HEK293T (cell line): ENCODE results near the gene IAH1.

Experiments
- BHLHE40 ChIP-seq: fragments of 450-650 bp; IDR thresholded peaks from 2 replicates; pipeline ENCODE4 v1.6.1; 2016; ENCODE audit warnings: mild to moderate bottlenecking, moderate library complexity, borderline replicate concordance
- CTBP1 ChIP-seq: fragments of 450-650 bp; IDR thresholded peaks from 2 replicates; pipeline ENCODE4 v1.6.1; 2016; ENCODE audit warnings: borderline replicate concordance
- SP1 ChIP-seq: fragments of 450-650 bp; IDR thresholded peaks from 2 replicates; pipeline ENCODE4 v1.6.1; 2017
- TF ChIP-seq, protein P1 (sequence below): fragments of 450-650 bp; IDR thresholded peaks from 2 replicates; pipeline ENCODE4 v1.6.1; 2016

DNA sequence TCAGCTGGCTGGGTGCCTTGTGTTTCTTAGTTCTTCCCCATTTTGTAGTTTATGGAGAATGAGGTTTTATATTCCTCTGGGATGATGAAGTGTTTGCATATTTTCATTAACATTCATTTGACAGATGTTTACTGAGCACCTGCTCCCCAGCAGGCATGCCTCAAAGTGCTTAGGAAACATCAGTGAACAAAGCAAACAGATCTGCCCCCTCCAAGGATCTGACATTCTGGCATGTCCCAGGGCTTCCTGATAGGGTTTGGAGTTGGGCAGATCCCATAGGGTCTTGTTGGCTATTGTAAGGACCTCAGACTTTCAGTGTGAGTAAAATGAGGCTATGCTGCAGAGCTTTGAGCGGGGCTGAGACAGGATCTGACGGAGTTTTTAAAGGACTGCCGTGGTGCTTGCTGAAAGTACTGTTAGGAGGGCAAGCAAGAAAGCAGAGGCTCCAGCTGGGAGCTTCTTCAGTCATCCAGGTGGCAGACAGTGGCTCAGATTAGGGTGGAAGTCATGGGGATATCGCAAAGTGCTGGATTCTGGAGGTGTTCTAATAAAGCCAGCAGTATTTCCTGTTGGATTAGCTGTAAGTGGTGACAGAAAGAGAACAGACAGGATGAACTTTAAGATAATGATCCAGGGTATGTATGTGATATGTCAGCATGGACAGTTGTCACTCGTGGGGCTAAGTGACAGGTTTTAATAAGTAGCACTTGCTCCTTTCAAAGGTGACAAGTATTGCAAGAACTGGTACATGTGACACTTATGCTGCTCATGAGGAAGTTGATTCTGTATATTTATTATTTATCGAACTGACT, 11.3 kb upstream of the IAH1 start:
- TF ChIP-seq, protein P1, sequence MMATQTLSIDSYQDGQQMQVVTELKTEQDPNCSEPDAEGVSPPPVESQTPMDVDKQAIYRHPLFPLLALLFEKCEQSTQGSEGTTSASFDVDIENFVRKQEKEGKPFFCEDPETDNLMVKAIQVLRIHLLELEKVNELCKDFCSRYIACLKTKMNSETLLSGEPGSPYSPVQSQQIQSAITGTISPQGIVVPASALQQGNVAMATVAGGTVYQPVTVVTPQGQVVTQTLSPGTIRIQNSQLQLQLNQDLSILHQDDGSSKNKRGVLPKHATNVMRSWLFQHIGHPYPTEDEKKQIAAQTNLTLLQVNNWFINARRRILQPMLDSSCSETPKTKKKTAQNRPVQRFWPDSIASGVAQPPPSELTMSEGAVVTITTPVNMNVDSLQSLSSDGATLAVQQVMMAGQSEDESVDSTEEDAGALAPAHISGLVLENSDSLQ, result no peak
- no peak for TF ChIP-seq BHLHE40
- no peak for TF ChIP-seq SP1
- TF ChIP-seq CTBP1, result no peak
